Measurements from ENCODE around the gene SLC8B1.

The SLC8B1 gene

GRCh38 chr12:113266106-113266895, 68.6 kb downstream of the SLC8B1 start:
- Histone ChIP-seq H3K4me3 (ENCODE audit: low read depth, low read length) (no peak overlapping the region), H3K27ac (no peak overlapping the region), H3K27me3 (replicated peaks) (no peaks in the 10 kb centered on the region), H3K36me3 (replicated peaks) (peaks cover 8% of the 10 kb centered on the region)
- in situ Hi-C loops (cut with HindIII; ENCODE audit: low pct_ligation_motif_present, low sequenced_read_pairs) = no loop called here
- TF ChIP-seq CTCF (IDR thresholded peaks at IDR 0.05; ENCODE audit: low read depth, low read length, missing control alignments) = no peak
- no peak for DNase-seq

DNA sequence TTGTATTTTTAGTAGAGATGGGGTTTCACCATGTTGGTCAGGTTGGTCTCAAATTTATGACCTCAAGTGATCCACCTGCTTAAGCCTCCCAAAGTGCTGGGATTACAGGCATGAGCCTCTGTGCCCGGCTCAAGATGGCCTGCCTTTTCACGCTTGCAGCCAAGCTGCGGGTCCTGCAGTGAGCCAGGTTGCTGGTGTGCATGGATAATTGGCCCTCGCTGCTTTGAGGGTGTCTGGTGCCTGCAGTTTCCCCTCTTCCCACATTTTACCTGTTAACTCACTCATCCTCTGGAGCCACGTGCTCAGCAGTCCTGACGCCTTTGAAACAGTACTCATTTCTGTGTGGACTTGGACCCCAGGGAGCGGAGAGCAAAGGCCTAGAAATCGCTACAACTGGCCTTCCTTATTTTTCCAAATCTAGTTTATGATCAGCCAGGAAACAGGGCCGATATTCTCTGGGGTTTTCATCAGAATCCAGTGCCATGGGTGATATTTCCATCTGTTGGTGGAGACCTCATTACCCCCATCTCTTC, 71.4 kb downstream of the SLC8B1 start:
- in situ Hi-C loops (cut with HindIII; ENCODE audit: low pct_ligation_motif_present, low sequenced_read_pairs) = no loop called here
- H3K27me3 ChIP-seq (replicated peaks) = no peaks in the 10 kb centered on the region
- DNase-seq = no peak
- H3K36me3 ChIP-seq (replicated peaks) = peaks cover 8% of the 10 kb centered on the region
- no peak overlapping the region for H3K27ac ChIP-seq
- no peak overlapping the region for H3K4me3 ChIP-seq (ENCODE audit: low read depth, low read length)
- TF ChIP-seq CTCF (IDR thresholded peaks at IDR 0.05; ENCODE audit: low read depth, low read length, missing control alignments) = no peak

DNA sequence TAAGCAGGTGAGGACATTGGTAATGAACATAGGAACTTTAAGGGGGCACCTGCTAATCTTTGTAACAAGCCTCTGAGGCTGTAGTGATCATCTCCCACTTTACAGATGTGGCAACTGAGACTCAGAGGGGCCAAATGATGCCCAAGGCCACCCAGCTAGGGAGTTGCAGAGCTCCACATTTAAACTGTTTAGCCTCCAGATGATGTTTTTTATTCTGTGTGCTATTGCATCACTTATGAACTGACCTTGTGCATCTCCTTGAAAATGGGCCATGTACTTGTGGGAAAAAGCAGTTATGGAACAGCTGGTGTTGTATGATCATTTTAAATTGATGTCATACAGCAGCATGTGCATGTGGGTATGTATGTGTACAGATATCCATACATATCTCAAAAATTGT, 72.2 kb downstream of the SLC8B1 start:
- Histone ChIP-seq H3K4me3 (ENCODE audit: low read depth, low read length) (no peak overlapping the region), H3K36me3 (replicated peaks) (peaks cover 4% of the 10 kb centered on the region), H3K27ac (no peak overlapping the region), H3K27me3 (replicated peaks) (no peaks in the 10 kb centered on the region)
- in situ Hi-C loops (cut with HindIII; ENCODE audit: low pct_ligation_motif_present, low sequenced_read_pairs) = no loop called here
- no peak for TF ChIP-seq CTCF (IDR thresholded peaks at IDR 0.05; ENCODE audit: low read depth, low read length, missing control alignments)
- no peak for DNase-seq

GRCh38 chr12:113261847-113262470, 73.0 kb downstream of the SLC8B1 start:
- TF ChIP-seq CTCF (IDR thresholded peaks at IDR 0.05; ENCODE audit: low read depth, low read length, missing control alignments) = no peak
- Histone ChIP-seq H3K4me3 (ENCODE audit: low read depth, low read length) (no peak overlapping the region), H3K36me3 (replicated peaks) (peaks cover 4% of the 10 kb centered on the region), H3K27ac (no peak overlapping the region), H3K27me3 (replicated peaks) (no peaks in the 10 kb centered on the region)
- in situ Hi-C loops (cut with HindIII; ENCODE audit: low pct_ligation_motif_present, low sequenced_read_pairs) = no loop called here
- DNase-seq = no peak

GRCh38 chr12:113260636-113261300, 74.1 kb downstream of the SLC8B1 start:
- in situ Hi-C loops (cut with HindIII; ENCODE audit: low pct_ligation_motif_present, low sequenced_read_pairs) = no loop called here
- DNase-seq = no peak
- H3K27ac ChIP-seq = no peak overlapping the region
- no peak overlapping the region for H3K4me3 ChIP-seq (ENCODE audit: low read depth, low read length)
- H3K27me3 ChIP-seq (replicated peaks) = no peaks in the 10 kb centered on the region
- H3K36me3 ChIP-seq (replicated peaks) = no peaks in the 10 kb centered on the region
- no peak for TF ChIP-seq CTCF (IDR thresholded peaks at IDR 0.05; ENCODE audit: low read depth, low read length, missing control alignments)
